ENCODE measurements around the gene COL5A1.

DNA sequence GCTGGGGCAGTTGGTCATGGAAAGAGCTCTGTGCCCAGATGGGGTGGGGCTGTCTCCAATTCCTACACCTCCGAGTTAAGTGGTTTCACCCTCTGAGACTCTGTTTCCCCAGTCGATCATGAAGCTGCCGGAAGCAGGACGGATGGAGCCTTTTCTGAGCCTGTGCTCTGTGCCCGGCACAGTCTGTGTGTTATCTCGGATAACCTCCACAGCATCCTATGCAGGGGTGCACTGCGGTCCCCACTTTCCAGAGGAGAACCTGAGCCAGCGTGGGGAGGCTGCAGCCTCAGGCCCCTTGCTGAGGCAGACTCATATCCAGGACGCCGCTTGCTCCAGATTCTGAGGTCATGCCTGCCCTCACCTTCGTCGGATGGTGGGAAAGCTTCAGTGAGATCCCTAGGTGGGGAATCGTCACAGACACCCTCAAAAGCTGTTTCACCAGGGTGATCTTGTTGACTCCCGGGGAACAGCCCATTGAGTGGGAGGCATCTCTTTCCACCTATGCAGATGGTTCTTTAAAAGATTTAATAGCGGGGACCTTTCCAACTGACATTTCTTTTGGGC, 6.9 kb upstream of the COL5A1 start:
- TF ChIP-seq, protein P1, sequence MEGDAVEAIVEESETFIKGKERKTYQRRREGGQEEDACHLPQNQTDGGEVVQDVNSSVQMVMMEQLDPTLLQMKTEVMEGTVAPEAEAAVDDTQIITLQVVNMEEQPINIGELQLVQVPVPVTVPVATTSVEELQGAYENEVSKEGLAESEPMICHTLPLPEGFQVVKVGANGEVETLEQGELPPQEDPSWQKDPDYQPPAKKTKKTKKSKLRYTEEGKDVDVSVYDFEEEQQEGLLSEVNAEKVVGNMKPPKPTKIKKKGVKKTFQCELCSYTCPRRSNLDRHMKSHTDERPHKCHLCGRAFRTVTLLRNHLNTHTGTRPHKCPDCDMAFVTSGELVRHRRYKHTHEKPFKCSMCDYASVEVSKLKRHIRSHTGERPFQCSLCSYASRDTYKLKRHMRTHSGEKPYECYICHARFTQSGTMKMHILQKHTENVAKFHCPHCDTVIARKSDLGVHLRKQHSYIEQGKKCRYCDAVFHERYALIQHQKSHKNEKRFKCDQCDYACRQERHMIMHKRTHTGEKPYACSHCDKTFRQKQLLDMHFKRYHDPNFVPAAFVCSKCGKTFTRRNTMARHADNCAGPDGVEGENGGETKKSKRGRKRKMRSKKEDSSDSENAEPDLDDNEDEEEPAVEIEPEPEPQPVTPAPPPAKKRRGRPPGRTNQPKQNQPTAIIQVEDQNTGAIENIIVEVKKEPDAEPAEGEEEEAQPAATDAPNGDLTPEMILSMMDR (IDR thresholded peaks at IDR 0.05) = no peak
- TF ChIP-seq POLR2A (IDR thresholded peaks at IDR 0.05) = no peak

Measured in Peyer's patch (tissue), 4 donors.